Lower leg skin (tissue), 4 donors: ENCODE results near the gene ZNF491. TPM values are rescaled to one million over a fixed set of nuclear protein-coding genes. Genes with fewer than 3 reads are reported as not detected.
"Not testable (repeated sequence)": the region's sequence is repeated elsewhere in the genome, so short reads cannot be mapped to it uniquely, and the experiment has no call there.

Experiments used
- DNase-seq, 2 donors: peaks; one replicate each; pipeline ENCODE4 v3.0.0-alpha.2; 2019; ENCODE audit warnings: low spot score in 2 of 2
- H3K4me3 ChIP-seq: fragments of 200-600 bp; sonication (generic); 2 replicates; pipeline ENCODE4 v1.5.1; 2017; ENCODE audit warnings: mild to moderate bottlenecking, low read depth; ENCODE audit not compliant: poor library complexity, severe bottlenecking
- POLR2A ChIP-seq, 2 donors: fragments of 450-650 bp; IDR thresholded peaks; one replicate each; pipeline ENCODE4 v1.6.1; 2016 to 2017; ENCODE audit warnings: antibody characterized with exemption in 2 of 2, mild to moderate bottlenecking in 1 of 2, moderate library complexity in 1 of 2
- WGBS, 2 donors: methylation state at CpG; one replicate each; pipeline ENCODE4 v1.1.5; 2018; 5-methylcytosine and 5-hydroxymethylcytosine counted together
- intact Hi-C: fragments of 100-400 bp; cut with DNase I; formaldehyde crosslinking; loops from one replicate; pipeline ENCODE4 v1.15.0; 2023; ENCODE audit warnings: low total_unique reads
- total RNA-seq, 4 donors: library from RNA; depleted of rRNA; stranded (reverse); fragments of >200 nt; gene quantifications; one replicate each; pipeline ENCODE4 v1.1.0, GENCODE V29; 2016
- TF ChIP-seq, protein P1 (sequence below), 3 donors: fragments of 450-650 bp; IDR thresholded peaks; one replicate each; pipeline ENCODE4 v1.5.1; 2016; ENCODE audit warnings: antibody characterized with exemption in 3 of 3, mild to moderate bottlenecking in 3 of 3, moderate library complexity in 2 of 3

The ZNF491 gene
- total RNA-seq, 4 donors from 2014 or later, result 0.74 to 2.1 (median 1.3) TPM; not detected in 1

DNA sequence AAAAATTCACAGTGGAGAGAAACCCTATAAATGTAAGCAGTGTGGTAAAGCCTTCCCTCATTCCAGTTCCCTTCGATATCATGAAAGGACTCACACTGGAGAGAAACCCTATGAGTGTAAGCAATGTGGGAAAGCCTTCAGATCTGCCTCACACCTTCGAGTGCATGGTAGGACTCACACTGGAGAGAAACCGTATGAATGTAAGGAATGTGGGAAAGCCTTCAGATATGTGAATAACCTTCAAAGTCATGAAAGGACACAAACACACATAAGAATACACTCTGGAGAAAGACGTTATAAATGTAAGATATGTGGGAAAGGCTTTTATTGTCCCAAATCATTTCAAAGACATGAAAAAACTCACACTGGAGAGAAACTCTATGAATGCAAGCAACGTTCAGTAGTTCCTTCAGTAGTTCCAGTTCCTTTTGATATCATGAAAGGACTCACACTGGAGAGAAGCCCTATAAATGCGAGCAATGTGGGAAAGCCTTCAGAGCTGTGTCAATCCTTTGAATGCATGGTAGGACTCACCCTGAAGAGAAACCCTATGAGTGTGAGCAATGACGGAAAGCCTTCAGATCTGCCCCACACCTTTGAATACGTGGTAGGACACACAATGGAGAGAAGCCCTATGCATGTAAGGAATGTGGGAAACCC, 34.1 kb downstream of the ZNF491 start:
- WGBS, 2 donors, result 96 to 99% methylated on average over 8 of the region's 8 CpGs
- TF ChIP-seq POLR2A (IDR thresholded peaks at IDR 0.05), result no peak
- TF ChIP-seq, protein P1, sequence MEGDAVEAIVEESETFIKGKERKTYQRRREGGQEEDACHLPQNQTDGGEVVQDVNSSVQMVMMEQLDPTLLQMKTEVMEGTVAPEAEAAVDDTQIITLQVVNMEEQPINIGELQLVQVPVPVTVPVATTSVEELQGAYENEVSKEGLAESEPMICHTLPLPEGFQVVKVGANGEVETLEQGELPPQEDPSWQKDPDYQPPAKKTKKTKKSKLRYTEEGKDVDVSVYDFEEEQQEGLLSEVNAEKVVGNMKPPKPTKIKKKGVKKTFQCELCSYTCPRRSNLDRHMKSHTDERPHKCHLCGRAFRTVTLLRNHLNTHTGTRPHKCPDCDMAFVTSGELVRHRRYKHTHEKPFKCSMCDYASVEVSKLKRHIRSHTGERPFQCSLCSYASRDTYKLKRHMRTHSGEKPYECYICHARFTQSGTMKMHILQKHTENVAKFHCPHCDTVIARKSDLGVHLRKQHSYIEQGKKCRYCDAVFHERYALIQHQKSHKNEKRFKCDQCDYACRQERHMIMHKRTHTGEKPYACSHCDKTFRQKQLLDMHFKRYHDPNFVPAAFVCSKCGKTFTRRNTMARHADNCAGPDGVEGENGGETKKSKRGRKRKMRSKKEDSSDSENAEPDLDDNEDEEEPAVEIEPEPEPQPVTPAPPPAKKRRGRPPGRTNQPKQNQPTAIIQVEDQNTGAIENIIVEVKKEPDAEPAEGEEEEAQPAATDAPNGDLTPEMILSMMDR (IDR thresholded peaks at IDR 0.05), result no peak
- DNase-seq, result no peak
- intact Hi-C loops, result no loop called here
- H3K4me3 ChIP-seq, result no peak overlapping the region

DNA sequence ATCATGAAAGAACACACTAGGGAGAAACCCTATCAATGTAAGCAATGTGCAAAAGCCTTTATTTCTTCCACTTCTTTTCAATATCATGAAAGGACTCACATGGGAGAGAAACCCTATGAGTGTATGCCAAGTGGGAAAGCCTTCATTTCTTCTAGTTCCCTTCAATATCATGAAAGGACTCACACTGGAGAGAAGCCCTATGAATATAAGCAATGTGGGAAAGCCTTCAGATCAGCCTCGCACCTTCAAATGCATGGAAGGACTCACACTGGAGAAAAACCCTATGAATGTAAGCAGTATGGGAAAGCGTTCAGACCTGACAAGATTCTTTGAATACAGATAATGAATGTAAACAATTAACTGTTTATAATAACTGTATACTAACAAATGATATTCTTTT, 35.2 kb downstream of the ZNF491 start:
- no peak for TF ChIP-seq POLR2A (IDR thresholded peaks at IDR 0.05)
- TF ChIP-seq, protein P1 (IDR thresholded peaks at IDR 0.05), result no peak
- DNase-seq, result no peak
- 94 to 97% methylated on average over 2 of the region's 2 CpGs for WGBS, 2 donors
- H3K4me3 ChIP-seq, result no peak overlapping the region
- intact Hi-C loops, result no loop called here

DNA sequence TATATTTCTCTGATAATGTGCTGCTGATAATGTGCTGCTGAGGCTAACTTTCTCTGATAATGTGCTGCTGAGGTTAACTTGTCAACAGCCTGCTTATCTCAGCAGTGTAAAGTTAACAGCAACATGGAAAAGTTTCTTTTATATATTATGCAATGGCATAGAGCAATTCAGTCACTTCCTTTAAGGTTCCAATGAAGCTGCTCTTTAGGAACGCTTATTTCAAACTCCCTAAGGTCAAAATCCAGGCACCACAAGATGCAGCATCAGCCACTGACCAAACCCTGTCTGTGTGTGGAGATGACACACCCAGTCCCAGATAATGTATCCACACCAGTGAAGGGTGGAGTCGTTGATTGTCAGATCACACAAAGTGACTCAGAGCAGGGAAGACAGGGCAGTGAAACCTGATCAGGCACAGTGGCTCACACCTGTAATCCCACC, 37.3 kb downstream of the ZNF491 start:
- intact Hi-C loops, H3K4me3 ChIP-seq: not testable (repeated sequence)
- WGBS, 2 donors, result 70 to 75% methylated on average over 2 of the region's 2 CpGs

DNA sequence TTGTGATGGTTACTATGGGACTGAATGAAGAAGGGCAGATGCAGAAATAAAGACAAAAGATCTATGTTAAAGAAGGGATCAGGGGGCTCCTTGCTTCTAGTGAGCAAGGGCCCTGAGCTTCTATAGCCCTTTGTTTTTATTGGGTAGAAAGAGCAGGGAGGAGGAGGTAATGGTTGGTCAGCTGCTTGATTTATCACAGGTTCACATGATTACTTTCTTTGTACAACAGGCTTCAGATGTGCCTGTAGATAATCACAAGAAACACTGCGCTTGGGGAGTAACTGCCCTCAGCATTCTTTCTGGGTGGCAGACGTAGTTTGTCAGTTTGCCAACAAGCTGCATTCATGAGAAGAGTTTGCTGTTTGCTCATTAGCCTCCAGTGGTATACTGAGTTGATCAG, 45.4 kb downstream of the ZNF491 start:
- TF ChIP-seq, protein P1 (IDR thresholded peaks at IDR 0.05), result no peak
- no peak for TF ChIP-seq POLR2A (IDR thresholded peaks at IDR 0.05)
- DNase-seq, result no peak
- 26% methylated on average over 2 of the region's 2 CpGs for WGBS, 2 donors
- H3K4me3 ChIP-seq, result no peak overlapping the region
- intact Hi-C loops, result no loop called here

More for the DNA sequence above, 37.3 kb downstream of the ZNF491 start:
- not testable (repeated sequence) for DNase-seq

DNA sequence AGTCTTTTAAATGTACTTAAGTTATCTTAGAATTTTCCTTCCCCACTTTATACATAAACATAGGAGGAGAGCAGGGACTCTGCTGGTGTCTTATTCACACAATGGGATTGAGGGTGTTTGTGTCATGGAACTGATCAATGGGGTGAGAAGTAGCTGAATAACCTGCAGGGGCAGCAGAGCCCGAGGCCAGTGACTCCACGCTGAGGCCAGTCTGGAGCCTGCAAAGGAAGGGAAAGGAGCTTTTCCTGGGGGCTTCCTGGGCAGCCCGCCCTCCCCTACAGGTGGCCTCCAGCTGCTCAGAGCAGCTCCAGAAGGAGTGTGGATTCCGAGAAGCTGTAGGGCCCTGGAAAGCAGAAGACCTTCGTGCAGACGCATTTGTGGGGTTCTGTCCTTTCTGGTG, 49.3 kb downstream of the ZNF491 start:
- DNase-seq, H3K4me3 ChIP-seq, intact Hi-C loops: not testable (repeated sequence)
- 56 to 65% methylated on average over 6 of the region's 6 CpGs for WGBS, 2 donors

DNA sequence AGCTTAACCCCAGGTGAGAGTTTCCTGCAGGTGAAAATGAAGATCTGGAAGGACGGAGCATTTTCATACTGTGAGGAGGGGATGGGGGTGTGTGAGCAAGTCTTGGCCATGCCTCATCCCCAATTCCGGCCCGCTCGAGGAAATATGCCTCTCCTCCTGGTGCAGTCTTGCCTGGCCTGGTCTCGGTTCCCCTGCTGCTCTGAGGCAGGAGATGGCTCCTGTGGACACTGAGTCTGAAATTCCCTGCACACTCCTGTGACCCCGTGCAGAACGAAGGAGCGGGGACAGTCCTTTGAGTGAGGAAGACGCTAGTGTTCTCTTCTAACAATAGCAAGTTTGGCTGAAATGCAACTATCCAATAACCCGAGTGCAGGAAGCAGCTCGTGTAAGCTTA, 49.9 kb downstream of the ZNF491 start:
- peak overlapping the region; percentile 51 for H3K4me3 ChIP-seq
- intact Hi-C loops, result no loop called here
- WGBS, 2 donors, result 30 to 31% methylated on average over 11 of the region's 11 CpGs
- no peak for DNase-seq
- TF ChIP-seq POLR2A (IDR thresholded peaks at IDR 0.05), result no peak
- TF ChIP-seq, protein P1 (IDR thresholded peaks at IDR 0.05), result no peak
